ENCODE data around the gene POLR1A. TPM values are rescaled to one million over a fixed set of nuclear protein-coding genes. Genes with fewer than 3 reads are reported as not detected.

POLR1A gene
- total and polyA plus RNA-seq, 7 donors = 6.1 to 41.6 (median 27.0) TPM

DNA sequence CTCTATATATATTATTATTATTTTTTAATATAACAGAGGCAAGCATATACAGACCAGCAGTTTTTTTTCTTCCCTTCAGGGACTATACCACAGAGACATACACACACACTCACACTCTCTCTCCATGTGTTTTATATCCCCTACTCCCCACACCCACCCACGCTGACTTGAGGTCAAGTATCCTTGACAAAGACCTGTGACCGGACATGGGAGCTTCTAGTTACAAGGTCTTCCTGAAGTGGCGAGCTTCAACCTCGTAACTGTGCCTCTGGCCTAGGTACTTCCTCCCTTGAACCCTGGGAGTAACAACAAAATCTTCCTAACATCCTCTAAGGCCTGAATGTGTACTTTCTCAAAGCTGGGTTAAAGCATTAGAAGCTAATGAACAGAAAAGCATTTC, 52.5 kb downstream of the POLR1A start:
- ATAC-seq (no peak), DNase-seq (no peak)
- 93 to 97% (median 94%) methylated on average over 4 of the region's 4 CpGs for WGBS, 3 donors
- Histone ChIP-seq H3K9me3 (no peaks in the 10 kb centered on the region), H3K27me3 (ENCODE audit: insufficient read depth in 3 of 3, low read length in 2 of 3) (no peaks in the 10 kb centered on the region), H3K4me1 (peaks cover 2% of the 10 kb centered on the region), H3K36me3 (ENCODE audit: insufficient read depth in 1 of 2, low read depth in 1 of 2) (peaks cover 10 to 89% of the 10 kb centered on the region in 2 donors), H3K27ac (no peak overlapping the region), H3K4me3 (no peak overlapping the region)
- TF ChIP-seq, protein P1, sequence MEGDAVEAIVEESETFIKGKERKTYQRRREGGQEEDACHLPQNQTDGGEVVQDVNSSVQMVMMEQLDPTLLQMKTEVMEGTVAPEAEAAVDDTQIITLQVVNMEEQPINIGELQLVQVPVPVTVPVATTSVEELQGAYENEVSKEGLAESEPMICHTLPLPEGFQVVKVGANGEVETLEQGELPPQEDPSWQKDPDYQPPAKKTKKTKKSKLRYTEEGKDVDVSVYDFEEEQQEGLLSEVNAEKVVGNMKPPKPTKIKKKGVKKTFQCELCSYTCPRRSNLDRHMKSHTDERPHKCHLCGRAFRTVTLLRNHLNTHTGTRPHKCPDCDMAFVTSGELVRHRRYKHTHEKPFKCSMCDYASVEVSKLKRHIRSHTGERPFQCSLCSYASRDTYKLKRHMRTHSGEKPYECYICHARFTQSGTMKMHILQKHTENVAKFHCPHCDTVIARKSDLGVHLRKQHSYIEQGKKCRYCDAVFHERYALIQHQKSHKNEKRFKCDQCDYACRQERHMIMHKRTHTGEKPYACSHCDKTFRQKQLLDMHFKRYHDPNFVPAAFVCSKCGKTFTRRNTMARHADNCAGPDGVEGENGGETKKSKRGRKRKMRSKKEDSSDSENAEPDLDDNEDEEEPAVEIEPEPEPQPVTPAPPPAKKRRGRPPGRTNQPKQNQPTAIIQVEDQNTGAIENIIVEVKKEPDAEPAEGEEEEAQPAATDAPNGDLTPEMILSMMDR (IDR thresholded peaks at IDR 0.05) = no peak
- intact Hi-C loops (cut with DNase I) = no loop called here

GRCh38 chr2:86052676-86053075, 53.0 kb downstream of the POLR1A start:
- H3K9me3 ChIP-seq = no peaks in the 10 kb centered on the region
- peak in 1 of 4 donors; percentile 10 for ATAC-seq
- DNase-seq = no peak
- H3K4me1 ChIP-seq = peaks cover 2% of the 10 kb centered on the region
- no peak overlapping the region for H3K4me3 ChIP-seq
- H3K27ac ChIP-seq = no peak overlapping the region
- 93 to 98% (median 96%) methylated on average over 16 of the region's 16 CpGs for WGBS, 3 donors
- TF ChIP-seq, protein P1 (IDR thresholded peaks at IDR 0.05) = no peak
- no peaks in the 10 kb centered on the region for H3K27me3 ChIP-seq (ENCODE audit: insufficient read depth in 3 of 3, low read length in 2 of 3)
- peaks cover 10 to 91% of the 10 kb centered on the region in 2 donors for H3K36me3 ChIP-seq (ENCODE audit: insufficient read depth in 1 of 2, low read depth in 1 of 2)
- intact Hi-C loops (cut with DNase I) = no loop called here

DNA sequence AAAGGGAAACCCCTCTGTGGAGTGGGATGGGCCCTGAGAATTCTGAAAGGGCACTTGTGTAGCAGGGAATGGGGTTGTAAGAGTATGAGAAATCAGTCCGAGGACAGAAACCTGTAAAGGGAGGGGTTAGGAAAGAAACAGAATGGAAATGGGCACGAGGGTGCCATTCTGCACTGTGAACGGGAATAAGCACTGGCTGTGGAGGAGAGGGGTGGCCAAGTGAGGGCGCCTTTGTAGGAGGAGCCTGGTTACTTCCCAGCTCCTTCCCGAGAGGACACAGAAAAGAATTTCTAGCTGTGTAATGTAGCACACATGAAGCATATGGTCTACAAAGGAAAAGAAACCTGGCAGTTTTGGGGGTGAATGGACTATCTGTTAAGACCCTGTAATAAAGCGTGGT, 53.4 kb downstream of the POLR1A start:
- 82 to 84% (median 82%) methylated on average over 6 of the region's 6 CpGs for WGBS, 3 donors
- Histone ChIP-seq H3K27me3 (ENCODE audit: insufficient read depth in 3 of 3, low read length in 2 of 3) (no peaks in the 10 kb centered on the region), H3K27ac (no peak overlapping the region), H3K4me1 (peaks cover 2% of the 10 kb centered on the region), H3K9me3 (no peaks in the 10 kb centered on the region), H3K4me3 (no peak overlapping the region), H3K36me3 (ENCODE audit: insufficient read depth in 1 of 2, low read depth in 1 of 2) (peaks cover 10 to 91% of the 10 kb centered on the region in 2 donors)
- TF ChIP-seq, protein P1 (IDR thresholded peaks at IDR 0.05) = no peak
- intact Hi-C loops (cut with DNase I) = no loop called here
- ATAC-seq (no peak), DNase-seq (no peak)

DNA sequence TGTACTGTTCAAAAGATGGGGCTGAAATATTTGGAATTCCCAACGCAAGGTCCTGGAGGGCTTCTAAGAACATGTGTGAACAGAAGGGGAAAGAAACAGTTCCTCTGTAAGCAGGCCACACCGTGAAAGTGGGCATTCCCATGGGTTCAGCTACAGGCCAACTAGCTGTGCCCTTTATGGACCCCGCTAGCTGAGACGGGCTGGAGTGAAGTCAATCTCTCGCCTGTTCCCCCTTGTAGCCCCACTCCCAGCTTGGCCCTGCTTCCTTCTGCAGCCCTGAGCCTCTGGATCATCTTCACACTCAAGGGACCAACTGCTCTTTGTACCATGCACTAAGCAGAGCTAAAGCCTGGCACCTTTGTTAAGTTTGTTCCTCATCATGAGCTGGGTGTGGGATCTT, 55.4 kb downstream of the POLR1A start:
- H3K36me3 ChIP-seq (ENCODE audit: insufficient read depth in 1 of 2, low read depth in 1 of 2) = peaks cover 13 to 94% of the 10 kb centered on the region in 2 donors
- intact Hi-C loops (cut with DNase I) = no loop called here
- WGBS, 3 donors = 90 to 93% (median 91%) methylated on average over 5 of the region's 5 CpGs

More for the DNA sequence above, 55.4 kb downstream of the POLR1A start:
- Histone ChIP-seq H3K27ac (no peak overlapping the region), H3K9me3 (no peaks in the 10 kb centered on the region), H3K4me1 (peaks cover 2% of the 10 kb centered on the region), H3K27me3 (ENCODE audit: insufficient read depth in 3 of 3, low read length in 2 of 3) (no peaks in the 10 kb centered on the region), H3K4me3 (no peak overlapping the region)
- DNase-seq (no peak), ATAC-seq (no peak)
- TF ChIP-seq, protein P1 (IDR thresholded peaks at IDR 0.05) = no peak

All from psoas muscle (tissue), 8 donors.